Esophagus squamous epithelium (tissue), 5 donors: ENCODE results near the gene AJUBA. TPM values are rescaled to one million over a fixed set of nuclear protein-coding genes. Genes with fewer than 3 reads are reported as not detected.

Experiments
- DNase-seq: peaks from one replicate; lab custom pipeline; 2025; lab: John Stamatoyannopoulos, UW
- H3K27ac ChIP-seq, 4 donors: fragments of 200-600 bp; sonication (generic); one replicate each; pipeline ENCODE4 v1.5.1; 2016 to 2019; ENCODE audit warnings: mild to moderate bottlenecking in 1 of 4
- H3K27me3 ChIP-seq, 4 donors: fragments of 200-600 bp; sonication (generic); 1 replicate in 3 of 4; 2 replicates in 1 of 4; pipeline versions ENCODE4 v1.5.1 to v1.6.0; 2017 to 2021; ENCODE audit warnings: antibody characterized with exemption in 1 of 4
- H3K36me3 ChIP-seq, 3 donors: fragments of 200-600 bp; sonication (generic); one replicate each; pipeline ENCODE4 v1.5.1; 2016 to 2019
- H3K4me1 ChIP-seq, 3 donors: fragments of 200-600 bp; sonication (generic); one replicate each; pipeline ENCODE4 v1.5.1; 2017 to 2019
- H3K4me3 ChIP-seq, 4 donors: fragments of 200-600 bp; sonication (generic); 1 replicate in 3 of 4; 2 replicates in 1 of 4; pipeline ENCODE4 v1.5.1; 2016 to 2019; ENCODE audit warnings: mild to moderate bottlenecking in 2 of 4, moderate library complexity in 1 of 4
- H3K9me3 ChIP-seq, 3 donors: fragments of 200-600 bp; sonication (generic); one replicate each; pipeline ENCODE4 v1.5.1; 2016 to 2019
- CTCF ChIP-seq, 6 experiments: fragments of 450-650 bp in 4 of 6; fragments of 200-600 bp in 2 of 6; sonication (generic) in 2 of 6; IDR thresholded peaks; one replicate each; pipeline ENCODE4 v1.5.1; 2016 to 2019; ENCODE audit warnings: antibody characterized with exemption in 6 of 6, mild to moderate bottlenecking in 4 of 6, moderate library complexity in 4 of 6
- POLR2A ChIP-seq, 4 donors: fragments of 450-650 bp; IDR thresholded peaks; one replicate each; pipeline ENCODE4 v1.6.1; 2017; ENCODE audit warnings: antibody characterized with exemption in 4 of 4, mild to moderate bottlenecking in 4 of 4, moderate library complexity in 3 of 4
- WGBS, 2 donors: methylation state at CpG; one replicate each; pipeline ENCODE4 v1.1.5; 2018; 5-methylcytosine and 5-hydroxymethylcytosine counted together
- intact Hi-C: fragments of 100-400 bp; cut with DNase I; formaldehyde crosslinking; loops from one replicate; pipeline ENCODE4 v1.15.0; 2022
- total RNA-seq, 4 donors: library from RNA; depleted of rRNA; stranded (reverse); fragments of >200 nt; gene quantifications; one replicate each; pipeline ENCODE4 v1.1.0, GENCODE V29; 2016
- donor health status: DM: yes; HTN: yes; CAD: no.

Gene AJUBA
- total RNA-seq, 4 donors from 2014 or later: 31.3 to 44.3 (median 34.5) TPM

DNA sequence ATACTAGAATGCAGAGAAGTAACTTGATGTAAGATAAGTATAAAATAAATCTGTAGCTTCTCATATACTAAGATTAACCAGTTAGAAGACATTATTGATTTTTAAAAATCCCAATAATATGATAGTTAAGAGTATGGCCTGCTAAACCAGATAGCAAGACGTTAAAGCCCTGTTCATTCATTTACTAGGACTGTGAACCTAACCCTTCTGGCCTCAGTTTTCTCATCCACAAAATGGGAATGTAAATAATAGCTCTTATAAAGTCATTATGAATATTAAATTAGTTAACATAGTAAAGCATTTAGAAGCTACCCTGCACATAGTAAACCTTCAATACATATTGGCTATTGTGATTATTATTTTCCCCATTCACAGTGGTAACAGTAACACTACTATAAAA is 47.2 kb downstream of the AJUBA start:
- no peaks in the 10 kb centered on the region for H3K27me3 ChIP-seq
- no peak for DNase-seq
- no peak overlapping the region for H3K27ac ChIP-seq
- H3K4me1 ChIP-seq: peaks cover 4 to 15% (median 6%) of the 10 kb centered on the region in 3 donors
- TF ChIP-seq POLR2A (IDR thresholded peaks at IDR 0.05) (no peak), CTCF (IDR thresholded peaks at IDR 0.05) (no peak)
- 87 to 91% methylated on average over 1 of the region's 1 CpG for WGBS, 2 donors
- intact Hi-C loops: no loop called here
- no peak overlapping the region for H3K4me3 ChIP-seq
- no peaks in the 10 kb centered on the region for H3K9me3 ChIP-seq
- peaks cover 0 to 11% (median 0%) of the 10 kb centered on the region in 3 donors for H3K36me3 ChIP-seq

DNA sequence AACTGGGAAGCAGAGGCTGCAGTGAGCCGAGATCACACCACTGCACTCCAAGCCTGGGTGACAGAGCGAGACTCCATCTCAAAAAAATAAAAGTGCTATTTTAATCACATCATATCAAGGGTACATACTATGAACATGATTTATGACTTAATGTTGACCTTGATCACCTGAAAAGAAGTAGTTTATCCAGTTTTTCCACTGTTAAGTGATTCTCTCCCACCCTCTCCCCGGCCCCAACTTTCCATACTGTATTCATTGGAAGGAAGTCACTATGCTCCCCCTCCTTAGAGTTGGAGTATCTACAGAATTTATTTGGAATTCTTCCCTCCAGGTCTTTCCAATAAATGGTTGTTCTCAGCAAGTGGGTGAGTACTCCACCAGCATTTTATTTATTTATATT is 50.2 kb downstream of the AJUBA start:
- no peak overlapping the region for H3K4me3 ChIP-seq
- intact Hi-C loops: loop anchor here (5.0 kb wide), 1 partner anchor 45 kb away; no protein-coding TSS in a partner anchor
- peaks cover 0 to 4% (median 0%) of the 10 kb centered on the region in 3 donors for H3K36me3 ChIP-seq
- no peak overlapping the region for H3K27ac ChIP-seq
- no peaks in the 10 kb centered on the region for H3K9me3 ChIP-seq
- 74 to 87% methylated on average over 3 of the region's 3 CpGs for WGBS, 2 donors
- no peak for TF ChIP-seq CTCF (IDR thresholded peaks at IDR 0.05)
- no peak for TF ChIP-seq POLR2A (IDR thresholded peaks at IDR 0.05)
- H3K4me1 ChIP-seq: peaks cover 20 to 37% (median 22%) of the 10 kb centered on the region in 3 donors
- no peaks in the 10 kb centered on the region for H3K27me3 ChIP-seq
- no peak for DNase-seq

GRCh38 chr14:22929961-22930364 is 52.4 kb downstream of the AJUBA start:
- Histone ChIP-seq H3K9me3 (no peaks in the 10 kb centered on the region), H3K27ac (peak overlapping the region; percentile 82 to 97 (median 92)), H3K36me3 (peaks cover 4 to 24% (median 14%) of the 10 kb centered on the region in 3 donors), H3K27me3 (no peaks in the 10 kb centered on the region), H3K4me3 (peak overlapping the region; percentile 24 to 97 (median 90)), H3K4me1 (peaks cover 20 to 51% (median 22%) of the 10 kb centered on the region in 3 donors)
- no peak for DNase-seq
- TF ChIP-seq CTCF (IDR thresholded peaks at IDR 0.05) (no peak), POLR2A (IDR thresholded peaks at IDR 0.05) (no peak)
- WGBS, 2 donors: 3 to 13% methylated on average over 2 of the region's 2 CpGs
- intact Hi-C loops: loop anchor here (5.0 kb wide), 1 partner anchor 47 kb away; no protein-coding TSS in a partner anchor

DNA sequence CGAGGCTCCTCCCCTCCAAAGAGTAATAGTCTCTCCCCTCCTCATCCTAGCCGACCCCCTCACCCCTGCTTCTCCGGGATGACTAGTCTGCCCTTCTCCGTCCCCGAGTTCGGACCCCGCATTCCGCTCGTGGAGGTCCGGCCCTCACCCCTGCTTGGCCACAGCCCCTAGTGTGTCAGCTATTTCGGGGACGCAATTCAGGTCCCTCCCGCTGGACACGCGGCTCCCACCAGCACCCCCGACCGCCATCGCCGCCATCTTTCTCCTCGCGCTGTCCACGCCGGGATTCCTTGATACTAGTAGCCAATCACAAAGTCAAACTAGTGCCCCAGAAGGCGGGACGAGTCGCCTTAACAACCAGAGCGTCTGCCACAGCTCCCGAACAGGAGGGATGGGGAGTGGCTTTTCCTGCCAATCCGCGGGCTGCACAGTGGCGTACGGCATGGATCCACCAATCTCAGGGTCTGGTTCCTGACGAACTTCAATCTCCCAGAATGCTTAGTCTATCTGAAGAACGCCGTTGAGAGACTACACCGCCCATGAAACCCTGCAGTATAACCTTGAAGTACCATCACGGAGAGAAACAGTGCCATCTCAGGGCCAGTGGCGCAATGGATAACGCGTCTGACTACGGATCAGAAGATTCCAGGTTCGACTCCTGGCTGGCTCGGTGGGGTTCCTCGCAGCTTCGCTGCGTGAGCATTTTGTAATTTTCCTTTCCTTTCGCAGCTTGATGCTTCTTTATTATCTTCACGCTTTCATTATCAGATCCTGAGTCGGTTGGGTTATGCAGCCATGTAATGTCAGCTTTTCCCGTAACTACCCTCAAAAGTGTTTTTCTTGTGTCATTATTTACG is 53.0 kb downstream of the AJUBA start, which contains the start of gene PRMT5:
Gene PRMT5, minus strand, starts transcription at position 273 of the 857 bp plus-strand sequence. Its CDS starts 15 bp downstream, at position 258.
- peak; percentile 92 for DNase-seq
- Histone ChIP-seq H3K4me3 (peak within 1 kb of the TSS; percentile 88 to 97 (median 92)), H3K27me3 (no peaks in the 10 kb centered on the region), H3K4me1 (peaks cover 20 to 51% (median 22%) of the 10 kb centered on the region in 3 donors), H3K36me3 (peaks cover 9 to 31% (median 20%) of the 10 kb centered on the region in 3 donors), H3K9me3 (no peaks in the 10 kb centered on the region), H3K27ac (peak within 1 kb of the TSS; percentile 95 to 97 (median 96))
- intact Hi-C loops: no loop called here
- 0% methylated on average over 23 to 31 of the region's 51 CpGs for WGBS, 2 donors
- TF ChIP-seq POLR2A (IDR thresholded peaks at IDR 0.05): peak in 3 of 4 donors; percentile 68 to 86 (median 68)
- peak in 3 of 6 experiments; percentile 5 to 19 (median 6) for TF ChIP-seq CTCF (IDR thresholded peaks at IDR 0.05)
